ENCODE data around the gene PRPF4.
"Not testable (repeated sequence)": the region's sequence is repeated elsewhere in the genome, so short reads cannot be mapped to it uniquely, and the experiment has no call there.

The PRPF4 gene

GRCh38 chr9:113275157-113276131 is at the start of gene PRPF4, which contains the start of gene CDC26:
TSS of gene PRPF4 (plus strand) at chr9:113275658. CDS start at chr9:113275744, 86 bp downstream.
TSS of gene CDC26 (minus strand) at chr9:113275572. CDS start at chr9:113272507, 3,065 bp downstream.
- ChIA-PET CTCF (interaction anchor here (0.5 to 2.0 kb wide), 16 partner anchors 10 to 1010 kb away, joined by 3 to 7 read pairs (median 3); partner anchors contain the start of genes ALAD and SLC31A1), POLR2A (ENCODE audit: low non-redundant PET) (interaction anchor here (0.7 to 1.2 kb wide), 6 partner anchors 20 to 383 kb away, joined by 3 to 6 read pairs (median 4); partner anchors contain the start of genes C9orf43, FKBP15, POLE3 and SLC31A1)
- no peak for TF ChIP-seq CTCF (conservative IDR thresholded peaks at IDR 0.05; ENCODE audit: low read depth)
- DNase-seq (ENCODE audit: low spot score), result peak; percentile 99
- H3K27ac ChIP-seq, result peak within 1 kb of the TSS; percentile 84

- CTCF ChIA-PET, result no interaction called here
- H3K27ac ChIP-seq, result no peak overlapping the region
- no peak for TF ChIP-seq CTCF (conservative IDR thresholded peaks at IDR 0.05; ENCODE audit: low read depth)
- POLR2A ChIA-PET (ENCODE audit: low non-redundant PET), result no interaction called here
- DNase-seq (ENCODE audit: low spot score), result no peak
Observed at GRCh38 chr9:113227436-113227835, 48.0 kb upstream of the PRPF4 start.

- POLR2A ChIA-PET (ENCODE audit: low non-redundant PET), result no interaction called here
- TF ChIP-seq CTCF (conservative IDR thresholded peaks at IDR 0.05; ENCODE audit: low read depth), result no peak
- CTCF ChIA-PET, result no interaction called here
- no peak overlapping the region for H3K27ac ChIP-seq
- DNase-seq (ENCODE audit: low spot score), result no peak
Observed at GRCh38 chr9:113228130-113228665, 47.3 kb upstream of the PRPF4 start.

- POLR2A ChIA-PET (ENCODE audit: low non-redundant PET), result no interaction called here
Observed at GRCh38 chr9:113231701-113232100, 43.8 kb upstream of the PRPF4 start.

GRCh38 chr9:113235701-113236255 is 39.7 kb upstream of the PRPF4 start:
- DNase-seq (ENCODE audit: low spot score); POLR2A ChIA-PET (ENCODE audit: low non-redundant PET); H3K27ac ChIP-seq; CTCF ChIA-PET: not testable (repeated sequence)

More at GRCh38 chr9:113231701-113232100, 43.8 kb upstream of the PRPF4 start:
- no peak for DNase-seq (ENCODE audit: low spot score)
- TF ChIP-seq CTCF (conservative IDR thresholded peaks at IDR 0.05; ENCODE audit: low read depth), result no peak
- H3K27ac ChIP-seq, result no peak overlapping the region
- CTCF ChIA-PET, result interaction anchor here (0.7 kb wide), 1 partner anchor 328 kb away, joined by 3 read pairs; no protein-coding TSS in a partner anchor

GRCh38 chr9:113237026-113237425 is 38.4 kb upstream of the PRPF4 start:
- ChIA-PET CTCF (interaction anchor here (0.6 to 0.7 kb wide), 2 partner anchors 111 to 917 kb away, joined by 3 to 6 read pairs; no protein-coding TSS in a partner anchor), POLR2A (ENCODE audit: low non-redundant PET) (no interaction called here)
- H3K27ac ChIP-seq, result no peak overlapping the region

More at GRCh38 chr9:113237026-113237425, 38.4 kb upstream of the PRPF4 start:
- no peak for TF ChIP-seq CTCF (conservative IDR thresholded peaks at IDR 0.05; ENCODE audit: low read depth)
- DNase-seq (ENCODE audit: low spot score), result no peak
